ENCODE results near the gene BTBD2.

GRCh38 chr19:1979642-1980041 is 35.9 kb downstream of the BTBD2 start:
- TF ChIP-seq CTCF (optimal IDR thresholded peaks at IDR 0.05 in 1 of 3, IDR thresholded peaks at IDR 0.05 in 1 of 3, conservative IDR thresholded peaks at IDR 0.05 in 1 of 3; ENCODE audit: extremely low read depth in 1 of 3, insufficient read depth in 2 of 3, low read length in 3 of 3), result no peak
- TF ChIP-seq EZH2 (IDR thresholded peaks at IDR 0.05; ENCODE audit: low read length), result no peak
